ENCODE data around the gene CACNA1B. TPM values are rescaled to one million over a fixed set of nuclear protein-coding genes. Genes with fewer than 3 reads are reported as not detected.

Gene CACNA1B
- total RNA-seq, 1 experiment from 2014 or later, result 7.8 TPM

- Histone ChIP-seq H3K27ac (ENCODE audit: insufficient read length, low read depth, low read length) (no peak overlapping the region), H3K9ac (ENCODE audit: extremely low read depth, insufficient read length, low read length) (no peak overlapping the region), H3K79me1 (ENCODE audit: insufficient read depth, low read depth, low read length, poor library complexity, severe bottlenecking) (no peaks in the 10 kb centered on the region), H2BK120ac (ENCODE audit: low read depth, low read length, poor library complexity, severe bottlenecking) (no peak overlapping the region), H2BK15ac (ENCODE audit: low read depth, low read length) (no peak overlapping the region), H4K5ac (ENCODE audit: insufficient read length, low read depth, low read length) (no peak overlapping the region), H3K56ac (ENCODE audit: insufficient read length, low read depth, low read length) (no peak overlapping the region), H4K91ac (ENCODE audit: insufficient read length, low read depth, low read length) (no peak overlapping the region), H4K20me1 (ENCODE audit: control insufficient read depth, insufficient read depth, insufficient read length) (no peaks in the 10 kb centered on the region), H3K27me3 (ENCODE audit: insufficient read depth, low read length) (no peaks in the 10 kb centered on the region), H3T11ph (ENCODE audit: low read length) (no peak overlapping the region), H3K4ac (ENCODE audit: low read depth, low read length) (no peak overlapping the region), H3K4me1 (ENCODE audit: insufficient read depth, low read length) (no peaks in the 10 kb centered on the region), H2BK5ac (ENCODE audit: insufficient read length, low read length) (no peak overlapping the region), H2AK5ac (ENCODE audit: insufficient read length, low read length) (no peak overlapping the region), H3K79me2 (ENCODE audit: insufficient read depth, low read length) (no peaks in the 10 kb centered on the region), H2AFZ (ENCODE audit: low read length) (no peak overlapping the region), H2BK20ac (ENCODE audit: low read depth, low read length, poor library complexity, severe bottlenecking) (no peak overlapping the region), H2BK12ac (ENCODE audit: insufficient read length, low read depth, low read length) (no peak overlapping the region), H3K23me2 (ENCODE audit: insufficient read length, low read depth, low read length, poor library complexity, severe bottlenecking) (no peaks in the 10 kb centered on the region), H3K9me3 (ENCODE audit: control insufficient read depth, low read depth, low read length) (no peaks in the 10 kb centered on the region), H3K18ac (ENCODE audit: insufficient read length, low read depth, low read length) (no peak overlapping the region), H3K23ac (ENCODE audit: insufficient read length, low read depth, low read length) (no peak overlapping the region), H3K14ac (ENCODE audit: insufficient read depth, low read length) (no peak overlapping the region), H3K4me2 (ENCODE audit: insufficient read depth, insufficient read length, low read length) (no peak overlapping the region), H4K8ac (replicated peaks; ENCODE audit: insufficient read length, low read depth, low read length) (no peak overlapping the region)
- Mint-ChIP-seq H3K4me1 (peaks cover 0 to 12% of the 10 kb centered on the region in 2 experiments; a peak in 2 of 4 replicates), H3K36me3 (ENCODE audit: insufficient read depth in 1 of 3, low read depth in 3 of 3) (peaks cover 3 to 11% (median 5%) of the 10 kb centered on the region in 3 experiments; a peak in 6 of 7 replicates), H3K27me3 (ENCODE audit: low read depth) (no peaks in the 10 kb centered on the region; the same call in 1 of the 2 replicates), H3K9me3 (no peaks in the 10 kb centered on the region; a peak in 1 of 5 replicates), H3K4me3 (no peak overlapping the region), H3K27ac (no peak overlapping the region)
- no CpG with 5 or more reads among the region's 17 CpGs for WGBS (ENCODE audit: extremely low coverage, insufficient read length, low lambda C conversion rate)
- no peak for DNase-seq
- TF ChIP-seq, protein P1, sequence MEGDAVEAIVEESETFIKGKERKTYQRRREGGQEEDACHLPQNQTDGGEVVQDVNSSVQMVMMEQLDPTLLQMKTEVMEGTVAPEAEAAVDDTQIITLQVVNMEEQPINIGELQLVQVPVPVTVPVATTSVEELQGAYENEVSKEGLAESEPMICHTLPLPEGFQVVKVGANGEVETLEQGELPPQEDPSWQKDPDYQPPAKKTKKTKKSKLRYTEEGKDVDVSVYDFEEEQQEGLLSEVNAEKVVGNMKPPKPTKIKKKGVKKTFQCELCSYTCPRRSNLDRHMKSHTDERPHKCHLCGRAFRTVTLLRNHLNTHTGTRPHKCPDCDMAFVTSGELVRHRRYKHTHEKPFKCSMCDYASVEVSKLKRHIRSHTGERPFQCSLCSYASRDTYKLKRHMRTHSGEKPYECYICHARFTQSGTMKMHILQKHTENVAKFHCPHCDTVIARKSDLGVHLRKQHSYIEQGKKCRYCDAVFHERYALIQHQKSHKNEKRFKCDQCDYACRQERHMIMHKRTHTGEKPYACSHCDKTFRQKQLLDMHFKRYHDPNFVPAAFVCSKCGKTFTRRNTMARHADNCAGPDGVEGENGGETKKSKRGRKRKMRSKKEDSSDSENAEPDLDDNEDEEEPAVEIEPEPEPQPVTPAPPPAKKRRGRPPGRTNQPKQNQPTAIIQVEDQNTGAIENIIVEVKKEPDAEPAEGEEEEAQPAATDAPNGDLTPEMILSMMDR (conservative IDR thresholded peaks at IDR 0.05), result no peak
These were observed 163.2 kb downstream of the CACNA1B start for GRCh38 chr9:138040446-138041430.
